GM21423 (cell line): ENCODE measurements around the gene MIEN1.
"Not testable (repeated sequence)": the region's sequence is repeated elsewhere in the genome, so short reads cannot be mapped to it uniquely, and the experiment has no call there.

Experiments used
- ATAC-seq: cut with Tn5 transposase; IDR thresholded peaks from one replicate; pipeline ENCODE4 v1.9.1; 2021; ENCODE audit warnings: mild to moderate bottlenecking, moderate library complexity; ENCODE audit not compliant: unreplicated experiment

Gene MIEN1

DNA sequence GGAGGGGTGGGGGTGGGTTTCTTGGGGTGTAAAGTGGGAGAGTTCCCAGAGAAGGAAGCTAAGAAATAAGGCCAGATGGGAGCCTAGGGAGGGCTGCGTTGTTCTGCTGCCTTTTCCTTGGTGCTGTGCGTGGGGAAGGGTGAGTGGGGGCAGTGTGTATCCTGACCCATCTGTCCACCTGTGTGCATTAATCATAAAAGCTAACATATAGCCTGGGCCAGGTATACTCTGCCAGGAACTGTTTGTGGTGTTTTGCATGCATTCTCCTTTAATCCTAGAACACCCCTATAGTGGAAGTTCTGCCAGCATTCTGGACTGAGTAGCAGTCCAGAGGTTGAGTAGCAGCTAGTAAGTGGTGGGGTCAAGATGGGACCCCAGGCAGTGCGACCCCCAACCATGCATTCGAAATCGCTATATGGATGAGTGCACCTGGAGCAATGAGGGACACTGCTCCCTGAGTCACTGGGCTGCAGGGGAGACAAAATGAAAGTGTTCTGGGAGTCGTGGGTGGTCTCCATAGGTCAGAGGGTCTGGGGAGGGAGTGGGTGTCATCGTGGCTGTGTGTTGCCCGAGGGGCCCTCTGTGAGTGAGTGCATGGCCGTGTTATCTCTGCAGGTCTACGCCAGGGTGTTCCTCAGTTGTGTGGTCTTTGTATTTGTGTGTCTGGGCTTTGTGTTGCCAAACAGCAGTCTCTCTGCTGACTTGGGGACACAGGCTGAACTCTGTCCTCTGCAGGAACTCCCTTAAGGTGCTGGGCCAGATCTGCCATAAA, 29.1 kb downstream of the MIEN1 start:
- no peak for ATAC-seq

DNA sequence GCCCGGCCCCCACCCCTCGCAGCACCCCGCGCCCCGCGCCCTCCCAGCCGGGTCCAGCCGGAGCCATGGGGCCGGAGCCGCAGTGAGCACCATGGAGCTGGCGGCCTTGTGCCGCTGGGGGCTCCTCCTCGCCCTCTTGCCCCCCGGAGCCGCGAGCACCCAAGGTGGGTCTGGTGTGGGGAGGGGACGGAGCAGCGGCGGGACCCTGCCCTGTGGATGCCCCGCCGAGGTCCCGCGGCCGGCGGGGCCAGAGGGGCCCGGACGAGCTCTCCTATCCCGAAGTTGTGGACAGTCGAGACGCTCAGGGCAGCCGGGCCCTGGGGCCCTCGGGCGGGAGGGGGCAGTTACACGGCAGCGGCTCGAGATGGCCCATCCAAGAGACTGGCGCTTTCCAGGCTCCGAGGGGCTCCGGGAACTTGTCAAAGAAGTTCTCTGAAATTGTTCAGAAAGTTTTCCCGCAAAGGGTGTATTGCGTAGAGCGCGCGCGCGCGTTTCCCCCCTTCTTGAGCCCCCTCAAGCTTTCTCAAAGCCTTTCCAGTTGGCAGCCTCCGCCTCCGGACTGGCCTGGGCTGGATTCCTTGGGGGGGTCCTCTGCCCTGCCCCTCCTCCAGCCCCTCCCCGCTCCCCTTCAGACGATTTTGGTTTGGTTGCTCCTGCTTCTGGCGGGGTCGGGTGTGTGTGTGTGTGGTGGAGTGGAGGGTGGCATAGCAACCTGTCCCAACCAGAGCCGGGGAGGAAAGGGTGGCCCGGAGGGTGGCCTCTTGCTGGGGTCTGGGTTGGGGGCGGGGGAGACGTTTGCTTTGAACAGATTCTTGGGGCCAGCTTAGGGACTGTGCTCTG, 30.0 kb downstream of the MIEN1 start:
- ATAC-seq = no peak

DNA sequence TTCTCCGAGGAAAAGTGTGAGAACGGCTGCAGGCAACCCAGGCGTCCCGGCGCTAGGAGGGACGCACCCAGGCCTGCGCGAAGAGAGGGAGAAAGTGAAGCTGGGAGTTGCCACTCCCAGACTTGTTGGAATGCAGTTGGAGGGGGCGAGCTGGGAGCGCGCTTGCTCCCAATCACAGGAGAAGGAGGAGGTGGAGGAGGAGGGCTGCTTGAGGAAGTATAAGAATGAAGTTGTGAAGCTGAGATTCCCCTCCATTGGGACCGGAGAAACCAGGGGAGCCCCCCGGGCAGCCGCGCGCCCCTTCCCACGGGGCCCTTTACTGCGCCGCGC, 30.5 kb downstream of the MIEN1 start, which contains the start of gene ERBB2:
ERBB2 (plus strand) TSS at position 247 of the 330 bp plus-strand sequence. CDS start 175 bp downstream, outside the sequence.
- ATAC-seq = no peak

DNA sequence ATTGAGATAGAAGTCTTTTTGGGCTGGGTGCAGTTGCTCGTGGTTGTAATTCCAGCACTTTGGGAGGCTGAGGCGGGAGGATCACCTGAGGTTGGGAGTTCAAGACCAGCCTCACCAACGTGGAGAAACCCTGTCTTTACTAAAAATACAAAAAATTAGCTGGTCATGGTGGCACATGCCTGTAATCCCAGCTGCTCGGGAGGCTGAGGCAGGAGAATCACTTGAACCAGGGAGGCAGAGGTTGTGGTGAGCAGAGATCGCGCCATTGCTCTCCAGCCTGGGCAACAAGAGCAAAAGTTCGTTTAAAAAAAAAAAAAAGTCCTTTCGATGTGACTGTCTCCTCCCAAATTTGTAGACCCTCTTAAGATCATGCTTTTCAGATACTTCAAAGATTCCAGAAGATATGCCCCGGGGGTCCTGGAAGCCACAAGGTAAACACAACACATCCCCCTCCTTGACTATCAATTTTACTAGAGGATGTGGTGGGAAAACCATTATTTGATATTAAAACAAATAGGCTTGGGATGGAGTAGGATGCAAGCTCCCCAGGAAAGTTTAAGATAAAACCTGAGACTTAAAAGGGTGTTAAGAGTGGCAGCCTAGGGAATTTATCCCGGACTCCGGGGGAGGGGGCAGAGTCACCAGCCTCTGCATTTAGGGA, 31.0 kb downstream of the MIEN1 start:
- ATAC-seq = not testable (repeated sequence)

DNA sequence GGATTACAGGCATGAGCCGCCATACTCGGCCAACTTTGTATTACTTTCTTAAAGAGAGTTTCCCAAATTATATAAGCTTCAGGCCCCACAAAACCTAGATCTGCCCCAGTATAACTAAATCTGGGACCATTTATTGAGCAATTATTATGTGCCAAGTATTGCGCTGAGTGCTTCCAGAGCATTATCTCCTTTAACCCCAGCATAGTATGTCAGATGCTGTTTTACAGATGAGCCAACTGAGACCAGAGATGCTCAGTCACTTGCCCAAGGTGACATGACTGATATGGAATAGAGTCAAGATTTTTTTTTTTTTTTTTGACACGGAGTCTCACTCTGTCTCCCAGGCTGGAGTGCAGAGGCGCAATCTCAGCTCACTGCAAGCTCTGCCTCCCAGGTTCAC, 32.4 kb downstream of the MIEN1 start:
- no peak for ATAC-seq

DNA sequence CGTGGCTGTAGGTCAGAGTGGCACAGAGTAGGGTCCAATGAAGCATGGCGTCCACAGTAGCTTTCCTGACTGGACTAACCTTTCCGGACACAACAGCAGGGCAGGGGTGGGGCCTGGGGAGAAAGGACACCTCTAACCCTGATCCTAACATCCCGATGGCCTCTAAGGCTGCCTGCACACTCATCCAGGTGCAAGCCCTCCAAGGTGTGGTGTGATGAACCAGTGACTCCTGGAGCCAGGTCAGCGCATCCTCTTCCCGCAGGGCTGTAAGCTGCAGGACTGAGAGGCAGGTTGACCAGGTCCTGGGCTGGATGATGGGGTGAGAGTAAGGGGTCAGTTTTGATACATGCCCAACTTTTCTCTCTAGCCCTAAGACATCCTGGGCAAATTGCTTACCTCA, 33.6 kb downstream of the MIEN1 start:
- no peak for ATAC-seq

DNA sequence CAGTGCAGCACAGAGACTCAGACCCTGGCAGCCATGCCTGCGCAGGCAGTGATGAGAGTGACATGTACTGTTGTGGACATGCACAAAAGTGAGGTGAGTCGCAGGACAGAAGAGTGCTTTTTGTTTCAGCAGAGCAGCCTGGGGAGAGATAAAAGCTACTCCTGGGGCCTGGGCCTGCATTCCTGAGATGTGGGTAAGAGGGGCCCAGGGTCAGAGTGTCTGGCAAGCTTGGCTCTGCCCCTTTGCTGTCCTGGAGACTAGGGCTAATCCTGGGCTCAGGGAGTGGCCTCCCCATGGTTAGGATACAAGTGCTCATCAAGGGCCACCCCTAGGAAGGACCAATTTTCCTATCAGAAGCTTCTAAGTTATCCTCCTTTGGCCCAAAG, 35.2 kb downstream of the MIEN1 start:
- ATAC-seq = no peak

DNA sequence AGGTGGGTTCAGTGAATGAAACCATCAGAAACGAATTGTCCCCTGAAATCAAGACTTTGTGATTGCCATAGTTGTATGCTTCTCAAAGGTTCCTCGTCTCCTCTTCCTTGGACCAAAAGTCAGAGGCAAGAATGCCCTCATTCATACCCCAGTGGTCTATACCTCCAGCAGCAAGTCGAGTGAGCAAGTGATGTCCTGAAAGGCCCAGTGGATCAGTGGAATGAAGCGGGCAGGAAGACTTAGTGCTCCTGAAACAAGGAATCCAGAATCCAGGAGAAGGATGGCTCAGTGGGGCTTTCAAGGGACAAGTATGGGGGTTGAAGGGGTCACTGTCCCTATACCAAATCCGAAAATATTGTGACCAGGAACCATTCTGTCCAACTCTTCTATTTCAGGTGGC, 35.7 kb downstream of the MIEN1 start:
- ATAC-seq = no peak

DNA sequence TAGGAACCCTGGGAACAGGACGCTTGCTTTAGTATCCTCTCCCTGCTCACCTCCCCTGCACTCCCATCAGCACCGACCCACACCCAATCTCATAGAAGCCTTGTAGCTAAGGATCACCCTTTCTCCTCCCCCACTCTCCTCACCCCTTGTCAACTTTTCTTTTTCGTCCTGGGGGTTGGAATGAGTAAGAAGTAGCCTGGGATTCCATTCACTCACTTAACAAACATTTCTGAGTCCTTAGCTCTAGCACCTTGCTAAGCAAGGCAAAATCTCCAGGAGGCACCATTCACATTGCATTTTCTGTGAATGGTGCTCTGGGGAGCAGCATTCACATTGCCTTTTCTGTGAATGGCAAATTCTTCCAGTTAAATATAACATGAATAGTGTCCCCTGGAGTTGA, 41.4 kb downstream of the MIEN1 start:
- ATAC-seq = no peak

DNA sequence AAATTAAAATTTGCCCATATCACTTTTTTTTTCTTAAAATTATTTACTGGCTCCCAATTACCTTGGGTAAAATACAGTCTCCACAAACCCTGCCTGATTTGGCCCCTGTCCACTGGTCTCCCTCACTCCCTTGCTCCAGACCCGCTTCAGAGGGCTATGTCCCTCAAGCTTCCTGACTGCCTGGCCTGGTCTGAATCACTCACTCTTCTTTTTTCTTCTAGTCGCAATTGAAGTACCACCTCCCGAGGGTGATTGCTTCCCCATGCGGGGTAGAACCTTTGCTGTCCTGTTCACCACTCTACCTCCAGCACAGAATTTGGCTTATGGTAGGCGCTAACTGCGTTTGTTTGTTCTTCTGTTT, 41.9 kb downstream of the MIEN1 start:
- ATAC-seq = no peak

DNA sequence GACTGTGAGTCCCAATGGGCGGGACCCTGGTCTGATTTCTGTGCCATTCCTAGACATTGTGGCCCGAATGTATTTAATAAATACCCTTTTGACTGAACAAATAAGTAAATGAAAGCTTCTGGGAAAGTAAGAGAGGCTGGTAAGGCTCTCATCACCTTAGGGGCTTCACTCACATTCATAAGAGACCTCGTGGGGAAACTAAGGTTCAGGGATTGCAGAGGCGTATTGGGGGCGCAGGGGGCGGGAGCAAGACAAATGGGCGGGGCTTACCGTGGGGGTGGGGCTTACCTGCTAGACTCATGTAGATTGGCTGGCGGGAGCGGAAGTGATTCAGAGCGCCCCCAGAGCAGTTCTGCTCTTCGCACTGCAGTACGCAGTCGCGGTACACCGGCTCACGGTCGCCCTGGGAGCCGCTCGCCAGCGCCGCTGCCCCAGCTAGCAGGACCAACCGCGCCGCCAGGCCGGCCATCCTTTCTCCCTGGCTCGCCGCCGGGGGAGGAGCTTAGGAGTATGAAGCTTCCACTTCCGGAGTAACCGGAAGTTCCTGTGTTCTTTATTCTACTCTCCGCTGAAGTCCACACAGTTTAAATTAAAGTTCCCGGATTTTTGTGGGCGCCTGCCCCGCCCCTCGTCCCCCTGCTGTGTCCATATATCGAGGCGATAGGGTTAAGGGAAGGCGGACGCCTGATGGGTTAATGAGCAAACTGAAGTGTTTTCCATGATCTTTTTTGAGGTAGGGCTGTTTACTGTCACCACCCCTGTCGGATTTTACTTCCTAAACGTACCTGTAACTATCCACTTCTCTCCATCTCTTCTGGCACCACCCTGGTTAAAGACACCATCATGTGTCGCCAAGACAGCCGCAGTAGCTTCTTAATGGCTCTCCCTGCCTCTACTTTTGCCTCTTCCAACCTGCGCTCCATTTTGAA, 42.5 kb downstream of the MIEN1 start, which contains the start of gene PGAP3:
PGAP3 (minus strand) TSS at position 512 of the 929 bp plus-strand sequence; CDS start at position 469, 43 bp downstream.
- peak; percentile 87 for ATAC-seq

DNA sequence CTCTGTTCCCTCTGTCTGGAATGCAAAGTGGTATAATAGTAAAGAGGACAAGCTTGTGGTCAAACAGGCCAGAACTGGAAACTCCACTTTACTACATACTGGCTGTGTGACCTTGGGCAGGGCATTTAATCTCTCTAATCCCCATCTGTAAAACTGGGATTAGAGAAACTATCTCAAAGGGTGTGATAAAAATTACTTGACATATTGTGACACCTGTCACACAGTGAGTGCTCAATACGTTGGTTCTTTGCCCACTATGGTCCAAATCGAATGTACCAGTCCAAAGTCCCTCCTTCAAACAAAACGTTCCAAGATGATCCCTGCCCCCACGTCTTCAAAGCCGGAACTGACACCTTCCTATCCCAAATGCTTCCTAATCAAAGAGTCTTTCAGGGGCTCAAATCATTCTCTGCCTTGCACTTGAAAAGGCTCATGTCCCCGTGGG, 43.2 kb downstream of the MIEN1 start:
- ATAC-seq = no peak

DNA sequence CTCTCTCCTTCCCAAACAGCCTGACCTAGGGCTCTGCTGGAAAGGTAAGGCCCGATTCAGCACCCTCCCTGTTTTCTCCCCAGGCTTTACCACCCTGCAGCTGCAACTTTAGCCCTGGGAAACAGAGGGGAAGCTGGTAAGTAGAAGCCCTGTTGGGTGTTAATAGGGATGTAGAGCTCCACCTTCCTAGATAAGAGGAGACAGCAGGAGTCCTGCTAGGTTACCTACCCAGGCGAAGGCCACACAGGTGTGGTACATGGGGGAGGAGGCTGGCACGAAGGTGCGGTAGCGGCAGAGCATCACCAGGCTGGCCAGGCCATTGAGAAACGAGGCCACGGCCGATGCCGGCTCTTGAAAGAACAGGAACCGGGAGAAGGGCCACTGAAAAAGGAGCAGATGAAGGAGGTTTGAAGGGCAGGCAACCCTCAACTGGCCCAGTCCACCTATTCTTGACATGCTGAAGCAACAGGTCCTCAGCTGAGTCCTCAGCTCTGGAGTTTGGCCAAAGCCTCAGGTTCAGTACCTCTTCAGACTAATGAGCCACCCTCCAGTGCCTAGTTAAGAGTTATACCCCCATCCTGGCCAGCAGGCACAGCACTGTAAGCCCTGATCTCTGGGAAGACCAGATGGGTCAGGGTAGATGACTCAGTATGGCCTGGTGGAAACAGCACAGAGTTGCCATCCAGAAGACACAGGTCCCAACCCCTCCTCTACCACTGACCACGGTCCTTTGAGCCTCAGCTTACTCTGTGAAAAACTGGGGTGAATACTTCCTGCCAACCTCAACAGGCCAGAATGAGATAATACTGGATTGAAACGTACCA, 45.8 kb downstream of the MIEN1 start:
- no peak for ATAC-seq

DNA sequence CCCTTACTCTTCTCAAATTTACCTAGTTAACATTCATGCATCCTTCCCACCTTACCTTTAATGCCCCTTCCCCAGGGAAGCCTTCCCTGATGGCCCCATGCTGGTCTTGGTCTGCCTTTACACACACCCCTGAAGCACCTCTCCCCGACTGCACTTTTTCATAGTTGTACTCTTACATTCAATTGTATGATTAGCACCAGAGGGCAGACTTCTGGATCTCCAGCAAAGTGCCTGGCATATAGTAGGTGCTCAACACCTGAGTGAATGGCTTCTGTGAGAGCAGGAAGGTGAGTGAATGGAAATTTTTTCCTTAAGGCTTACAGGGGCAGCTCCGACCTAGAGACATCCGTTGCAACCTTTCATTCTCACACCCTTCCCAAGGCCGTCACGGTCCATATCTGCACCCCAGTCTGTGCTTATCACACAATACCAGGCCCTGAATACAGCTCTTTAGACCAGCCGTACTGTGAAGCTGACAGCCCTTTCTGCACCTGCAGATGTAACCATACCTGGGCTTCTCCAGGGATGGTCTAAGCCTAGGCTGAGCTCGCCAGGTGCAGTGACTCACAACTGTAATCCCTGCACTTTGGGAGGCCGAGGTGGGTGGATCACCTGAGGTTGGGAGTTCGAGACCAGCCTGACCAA, 46.9 kb downstream of the MIEN1 start:
- ATAC-seq = no peak

DNA sequence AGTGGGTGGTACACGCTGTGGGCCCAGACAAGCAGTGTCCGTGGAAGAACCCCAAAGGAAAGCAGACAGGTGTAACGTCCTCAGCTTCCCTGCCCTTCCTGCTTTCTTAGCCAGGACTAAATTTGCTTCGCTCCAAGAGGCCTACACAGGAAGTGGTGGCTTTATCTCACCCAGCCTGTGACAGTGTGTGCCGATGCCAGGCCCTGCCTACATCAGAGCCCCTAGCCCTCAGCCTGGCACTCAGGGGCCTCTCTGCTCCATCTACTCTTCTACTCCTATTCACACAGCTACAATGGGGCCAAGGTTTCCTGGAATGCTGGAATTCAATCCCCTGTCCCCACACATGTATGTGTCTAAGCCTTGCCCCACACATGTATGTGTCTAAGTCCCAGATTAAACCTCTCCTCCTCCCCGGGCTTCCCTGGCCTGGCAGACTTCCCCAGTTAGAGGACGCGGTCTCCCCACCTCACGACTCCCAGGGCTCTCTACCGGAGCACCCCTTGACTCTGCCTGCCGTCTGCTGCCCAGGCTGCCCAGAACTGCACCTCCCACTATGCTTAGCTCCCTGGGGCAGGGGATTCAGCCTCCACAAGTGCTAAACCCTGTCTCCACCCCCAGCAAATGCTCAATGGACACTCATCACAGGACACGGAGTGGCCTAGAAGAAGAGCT, 50.7 kb downstream of the MIEN1 start:
- ATAC-seq = no peak
